Esophagus muscularis mucosa (tissue), 4 donors: Measurements from ENCODE around the gene MAP2K5. TPM values are rescaled to one million over a fixed set of nuclear protein-coding genes. Genes with fewer than 3 reads are reported as not detected.
A peak's percentile ranks its signal among the peaks of the same experiment; 100 is the strongest.

ENCODE experiments used
- DNase-seq: peaks from one replicate; pipeline ENCODE4 v3.0.0-alpha.2; 2017; ENCODE audit errors: extremely low spot score
- H3K27ac ChIP-seq, 4 donors: fragments of 200-600 bp; sonication (generic); replicated peaks in 1 of 4; 1 replicate in 3 of 4; 2 replicates in 1 of 4; pipeline ENCODE4 v1.5.1; 2016 to 2019; ENCODE audit warnings: mild to moderate bottlenecking in 1 of 4
- H3K27me3 ChIP-seq, 4 donors: fragments of 200-600 bp; sonication (generic); one replicate each; pipeline versions ENCODE4 v1.5.1 to v1.6.0; 2016 to 2019
- H3K36me3 ChIP-seq, 4 donors: fragments of 200-600 bp; sonication (generic); one replicate each; pipeline ENCODE4 v1.5.1; 2016 to 2019
- H3K4me1 ChIP-seq, 4 donors: fragments of 200-600 bp; sonication (generic); one replicate each; pipeline ENCODE4 v1.5.1; 2016 to 2019
- H3K4me3 ChIP-seq, 4 donors: fragments of 200-600 bp; sonication (generic); 1 replicate in 2 of 4; 2 replicates in 2 of 4; pipeline ENCODE4 v1.5.1; 2016 to 2019; ENCODE audit warnings: mild to moderate bottlenecking in 4 of 4, moderate library complexity in 1 of 4
- H3K9me3 ChIP-seq, 4 donors: fragments of 200-600 bp; sonication (generic); 1 replicate in 3 of 4; 2 replicates in 1 of 4; pipeline ENCODE4 v1.5.1; 2016 to 2019
- EP300 ChIP-seq: sonication (generic); formaldehyde crosslinking; IDR thresholded peaks from one replicate; pipeline ENCODE4 v1.6.1; 2017; ENCODE audit warnings: antibody characterized with exemption
- POLR2A ChIP-seq: fragments of 450-650 bp; IDR thresholded peaks from one replicate; pipeline ENCODE4 v1.6.1; 2017; ENCODE audit warnings: antibody characterized with exemption, moderate library complexity, mild to moderate bottlenecking, low read depth
- POLR2AphosphoS5 ChIP-seq, 2 donors: sonication (generic); formaldehyde crosslinking; IDR thresholded peaks; one replicate each; pipeline ENCODE4 v1.6.1; 2017; ENCODE audit warnings: antibody characterized with exemption in 2 of 2
- WGBS: methylation state at CpG from one replicate; pipeline ENCODE4 v1.1.5; 2018; 5-methylcytosine and 5-hydroxymethylcytosine counted together
- intact Hi-C: fragments of 100-400 bp; cut with DNase I; formaldehyde crosslinking; loops from one replicate; pipeline ENCODE4 v1.15.1; 2023
- total RNA-seq, 4 donors: library from RNA; depleted of rRNA; stranded (reverse); fragments of >200 nt; gene quantifications; one replicate each; pipeline versions ENCODE4 v1.1.0 to v1.2.1, GENCODE V29; 2016
- TF ChIP-seq, protein P1 (sequence below), 3 experiments: fragments of 200-600 bp in 2 of 3; fragments of 450-650 bp in 1 of 3; sonication (generic) in 2 of 3; IDR thresholded peaks; one replicate each; pipeline ENCODE4 v1.5.1; 2017 to 2019; ENCODE audit warnings: antibody characterized with exemption in 3 of 3, mild to moderate bottlenecking in 2 of 3, moderate library complexity in 1 of 3

Gene MAP2K5
- total RNA-seq, 4 donors from 2014 or later: 7.8 to 11.9 (median 10.6) TPM

DNA sequence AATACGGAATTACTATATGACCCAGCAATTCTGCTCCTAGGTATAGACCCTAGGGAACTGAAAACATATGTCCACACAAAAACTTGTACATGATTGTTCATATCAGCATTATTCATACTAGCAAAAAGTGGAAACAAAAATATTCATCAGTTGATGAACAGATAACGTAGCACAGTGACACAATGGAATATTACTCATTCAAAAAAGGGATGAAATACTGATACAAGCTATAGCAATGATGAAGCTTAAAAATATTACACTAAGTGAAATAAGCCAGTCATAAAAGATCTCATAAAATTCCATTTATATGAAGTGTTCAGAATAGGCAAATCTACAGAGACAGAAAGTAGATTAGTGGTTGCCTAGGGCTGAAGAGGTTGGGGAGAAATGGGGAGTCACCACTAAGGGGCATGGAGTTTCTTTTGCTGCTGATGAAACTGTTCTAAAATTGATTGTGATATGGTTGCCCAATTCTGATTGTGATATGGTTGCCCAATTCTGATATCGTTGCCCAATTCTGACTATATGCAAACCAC, 11.1 kb upstream of the MAP2K5 start:
- intact Hi-C loops: no loop called here
- Histone ChIP-seq H3K27ac (no peak overlapping the region), H3K9me3 (no peaks in the 10 kb centered on the region), H3K4me3 (no peak overlapping the region), H3K4me1 (no peaks in the 10 kb centered on the region), H3K36me3 (peaks cover 0 to 15% (median 6%) of the 10 kb centered on the region in 4 donors), H3K27me3 (no peaks in the 10 kb centered on the region)
- 65% methylated on average over 3 of the region's 3 CpGs for WGBS
- TF ChIP-seq, protein P1, sequence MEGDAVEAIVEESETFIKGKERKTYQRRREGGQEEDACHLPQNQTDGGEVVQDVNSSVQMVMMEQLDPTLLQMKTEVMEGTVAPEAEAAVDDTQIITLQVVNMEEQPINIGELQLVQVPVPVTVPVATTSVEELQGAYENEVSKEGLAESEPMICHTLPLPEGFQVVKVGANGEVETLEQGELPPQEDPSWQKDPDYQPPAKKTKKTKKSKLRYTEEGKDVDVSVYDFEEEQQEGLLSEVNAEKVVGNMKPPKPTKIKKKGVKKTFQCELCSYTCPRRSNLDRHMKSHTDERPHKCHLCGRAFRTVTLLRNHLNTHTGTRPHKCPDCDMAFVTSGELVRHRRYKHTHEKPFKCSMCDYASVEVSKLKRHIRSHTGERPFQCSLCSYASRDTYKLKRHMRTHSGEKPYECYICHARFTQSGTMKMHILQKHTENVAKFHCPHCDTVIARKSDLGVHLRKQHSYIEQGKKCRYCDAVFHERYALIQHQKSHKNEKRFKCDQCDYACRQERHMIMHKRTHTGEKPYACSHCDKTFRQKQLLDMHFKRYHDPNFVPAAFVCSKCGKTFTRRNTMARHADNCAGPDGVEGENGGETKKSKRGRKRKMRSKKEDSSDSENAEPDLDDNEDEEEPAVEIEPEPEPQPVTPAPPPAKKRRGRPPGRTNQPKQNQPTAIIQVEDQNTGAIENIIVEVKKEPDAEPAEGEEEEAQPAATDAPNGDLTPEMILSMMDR (IDR thresholded peaks at IDR 0.05): no peak
- no peak for TF ChIP-seq POLR2A
- TF ChIP-seq POLR2AphosphoS5 (IDR thresholded peaks at IDR 0.05): no peak
- TF ChIP-seq EP300: no peak
- no peak for DNase-seq

DNA sequence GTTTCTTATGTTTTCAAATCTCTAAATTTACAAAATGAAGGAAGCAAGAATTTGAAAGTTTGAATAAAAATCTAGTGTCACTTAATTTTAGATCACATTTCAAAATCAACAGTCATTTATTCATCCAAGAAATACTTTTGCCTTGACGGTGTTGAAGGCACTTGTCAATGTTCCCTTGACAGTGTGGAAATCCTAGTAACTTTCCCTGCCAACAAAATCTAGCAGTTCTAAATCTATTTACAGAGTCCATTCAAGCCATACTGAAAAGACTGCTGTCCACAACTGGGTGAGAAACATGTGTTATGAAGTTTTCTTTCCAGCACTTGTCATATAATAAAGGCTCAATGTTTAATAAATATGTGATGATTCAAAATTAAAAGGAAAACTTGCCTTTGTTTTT, 8.6 kb upstream of the MAP2K5 start:
- intact Hi-C loops: no loop called here
- H3K4me1 ChIP-seq: no peaks in the 10 kb centered on the region
- no peak overlapping the region for H3K27ac ChIP-seq
- WGBS: 89% methylated on average over 1 of the region's 1 CpG
- no peaks in the 10 kb centered on the region for H3K9me3 ChIP-seq
- no peak for DNase-seq
- no peak overlapping the region for H3K4me3 ChIP-seq
- no peaks in the 10 kb centered on the region for H3K27me3 ChIP-seq
- H3K36me3 ChIP-seq: peaks cover 0 to 7% (median 0%) of the 10 kb centered on the region in 4 donors
- no peak for TF ChIP-seq EP300
- no peak for TF ChIP-seq POLR2A

DNA sequence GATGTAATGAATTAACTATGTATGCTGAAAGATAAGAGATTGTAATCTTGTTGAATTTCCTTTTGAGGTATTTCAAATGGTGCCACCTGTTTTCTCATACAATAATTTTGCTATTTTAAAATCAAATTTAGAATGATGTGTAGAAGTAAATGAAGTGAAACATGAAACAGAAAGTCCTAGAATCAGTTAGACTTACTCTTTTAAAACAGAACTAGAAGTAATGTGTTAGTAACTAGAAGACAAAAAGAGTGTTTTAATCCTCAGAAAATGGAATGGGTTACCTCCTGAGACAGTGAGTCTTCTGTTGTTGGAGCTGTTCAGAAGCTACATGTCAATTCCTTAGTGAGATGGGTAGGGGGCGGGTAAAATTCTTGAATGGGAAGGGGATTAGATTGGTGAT, 8.1 kb upstream of the MAP2K5 start:
- intact Hi-C loops: no loop called here
- Histone ChIP-seq H3K36me3 (peaks cover 0 to 4% (median 0%) of the 10 kb centered on the region in 4 donors), H3K9me3 (no peaks in the 10 kb centered on the region), H3K27me3 (no peaks in the 10 kb centered on the region), H3K4me1 (no peaks in the 10 kb centered on the region), H3K4me3 (no peak overlapping the region), H3K27ac (no peak overlapping the region)
- DNase-seq: no peak
- no peak for TF ChIP-seq EP300
- no peak for TF ChIP-seq POLR2A
- TF ChIP-seq, protein P1 (IDR thresholded peaks at IDR 0.05): no peak
- no peak for TF ChIP-seq POLR2AphosphoS5 (IDR thresholded peaks at IDR 0.05)
- WGBS: 89% methylated on average over 1 of the region's 1 CpG

DNA sequence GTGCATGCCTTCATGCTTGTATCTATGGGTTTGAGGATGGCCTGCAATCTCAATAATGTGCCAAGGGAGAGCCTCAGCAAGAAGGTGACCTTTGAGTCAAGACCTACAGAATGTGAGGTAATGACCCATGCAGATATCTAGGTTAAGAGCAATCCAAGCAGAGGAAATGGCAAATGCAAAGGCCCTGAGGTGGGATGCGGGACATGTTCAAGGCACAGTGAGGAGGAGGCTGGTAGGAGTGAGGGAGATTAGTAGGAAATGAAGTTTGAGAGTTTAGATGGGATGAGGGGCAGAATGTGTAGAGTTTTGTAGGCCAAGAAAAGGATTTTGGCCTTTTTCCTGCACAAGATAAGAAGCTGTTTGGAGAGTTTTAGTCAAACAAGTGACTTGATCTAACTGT, 4.7 kb upstream of the MAP2K5 start:
- Histone ChIP-seq H3K4me3 (no peak overlapping the region), H3K36me3 (no peaks in the 10 kb centered on the region), H3K9me3 (no peaks in the 10 kb centered on the region), H3K27me3 (no peaks in the 10 kb centered on the region), H3K27ac (no peak overlapping the region), H3K4me1 (peaks cover 5 to 6% (median 6%) of the 10 kb centered on the region in 4 donors)
- no peak for DNase-seq
- WGBS: 100% methylated on average over 1 of the region's 1 CpG
- intact Hi-C loops: no loop called here
- TF ChIP-seq EP300: no peak
- TF ChIP-seq, protein P1 (IDR thresholded peaks at IDR 0.05): no peak
- TF ChIP-seq POLR2A: no peak
- no peak for TF ChIP-seq POLR2AphosphoS5 (IDR thresholded peaks at IDR 0.05)

DNA sequence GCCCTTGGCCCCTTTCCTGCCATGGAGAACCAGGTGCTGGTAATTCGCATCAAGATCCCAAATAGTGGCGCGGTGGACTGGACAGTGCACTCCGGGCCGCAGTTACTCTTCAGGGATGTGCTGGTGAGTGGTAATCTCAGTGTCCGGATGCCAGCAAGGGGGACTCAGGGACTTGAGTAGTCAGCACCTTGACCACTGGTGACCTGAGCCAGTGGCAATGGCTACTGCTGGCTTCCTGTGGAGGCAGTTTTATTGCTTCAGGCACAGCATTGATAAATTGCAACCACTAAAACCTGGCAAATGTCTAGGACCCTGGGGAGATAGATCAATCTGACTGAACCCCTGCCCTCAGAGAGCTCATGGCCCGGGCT, 830 bp downstream of the MAP2K5 start:
- WGBS: 57% methylated on average over 1 of the region's 7 CpGs

More for the DNA sequence above, 830 bp downstream of the MAP2K5 start:
- peaks cover 16 to 48% (median 33%) of the 10 kb centered on the region in 4 donors for H3K4me1 ChIP-seq
- TF ChIP-seq POLR2AphosphoS5 (IDR thresholded peaks at IDR 0.05) (no peak), EP300 (no peak), POLR2A (no peak)
- TF ChIP-seq, protein P1 (IDR thresholded peaks at IDR 0.05): no peak
- no peaks in the 10 kb centered on the region for H3K27me3 ChIP-seq
- H3K4me3 ChIP-seq: peak overlapping the region; percentile 73 to 97 (median 90)
- H3K9me3 ChIP-seq: no peaks in the 10 kb centered on the region
- H3K27ac ChIP-seq: peak overlapping the region; percentile 86 to 90 (median 87)
- peaks cover 0 to 7% (median 0%) of the 10 kb centered on the region in 4 donors for H3K36me3 ChIP-seq
- DNase-seq: no peak
- intact Hi-C loops: loop anchor here (2.0 to 10.0 kb wide), 2 partner anchors 21 to 291 kb away; no protein-coding TSS in a partner anchor
